ENCODE data around the gene GZMB.
A peak's percentile ranks its signal among the peaks of the same experiment; 100 is the strongest.
"Not testable (repeated sequence)": the region's sequence is repeated elsewhere in the genome, so short reads cannot be mapped to it uniquely, and the experiment has no call there.

Gene GZMB

GRCh38 chr14:24659916-24660570, 26.1 kb upstream of the GZMB start:
- no peaks in the 10 kb centered on the region for H3K27me3 Mint-ChIP-seq
- H3K4me1 Mint-ChIP-seq (ENCODE audit: low read depth), result peaks cover 71% of the 10 kb centered on the region
- peak overlapping the region; percentile 90 for H3K27ac Mint-ChIP-seq
- peak overlapping the region; percentile 47 for H3K4me3 Mint-ChIP-seq
- H3K36me3 Mint-ChIP-seq (ENCODE audit: low read depth), result no peaks in the 10 kb centered on the region
- no peaks in the 10 kb centered on the region for H3K9me3 Mint-ChIP-seq

GRCh38 chr14:24648361-24648760, 14.4 kb upstream of the GZMB start:
- H3K9me3 Mint-ChIP-seq, result peaks cover 24% of the 10 kb centered on the region
- H3K27ac Mint-ChIP-seq; H3K4me1 Mint-ChIP-seq (ENCODE audit: low read depth); H3K4me3 Mint-ChIP-seq: not testable (repeated sequence)
- H3K27me3 Mint-ChIP-seq, result peaks cover 16% of the 10 kb centered on the region
- peaks cover 14% of the 10 kb centered on the region for H3K36me3 Mint-ChIP-seq (ENCODE audit: low read depth)

GRCh38 chr14:24639905-24640304, 5.9 kb upstream of the GZMB start:
- Mint-ChIP-seq H3K9me3 (peaks cover 3% of the 10 kb centered on the region), H3K36me3 (ENCODE audit: low read depth) (peaks cover 8% of the 10 kb centered on the region), H3K4me3 (peak overlapping the region; percentile 14), H3K27ac (peak overlapping the region; percentile 84), H3K27me3 (no peaks in the 10 kb centered on the region), H3K4me1 (ENCODE audit: low read depth) (peaks cover 56% of the 10 kb centered on the region)

- H3K27ac Mint-ChIP-seq, result peak overlapping the region; percentile 84
- peaks cover 3% of the 10 kb centered on the region for H3K9me3 Mint-ChIP-seq
- peaks cover 8% of the 10 kb centered on the region for H3K36me3 Mint-ChIP-seq (ENCODE audit: low read depth)
- peaks cover 63% of the 10 kb centered on the region for H3K4me1 Mint-ChIP-seq (ENCODE audit: low read depth)
- H3K4me3 Mint-ChIP-seq, result peak overlapping the region; percentile 14
- no peaks in the 10 kb centered on the region for H3K27me3 Mint-ChIP-seq
Measured at GRCh38 chr14:24639270-24639669, 5.3 kb upstream of the GZMB start.

- H3K4me1 Mint-ChIP-seq (ENCODE audit: low read depth), result peaks cover 68% of the 10 kb centered on the region
- peaks cover 3% of the 10 kb centered on the region for H3K9me3 Mint-ChIP-seq
- H3K4me3 Mint-ChIP-seq, result peak overlapping the region; percentile 96
- no peaks in the 10 kb centered on the region for H3K27me3 Mint-ChIP-seq
- peak overlapping the region; percentile 98 for H3K27ac Mint-ChIP-seq
- peaks cover 54% of the 10 kb centered on the region for H3K36me3 Mint-ChIP-seq (ENCODE audit: low read depth)
Measured at GRCh38 chr14:24633353-24633752, 637 bp downstream of the GZMB start.

- H3K36me3 Mint-ChIP-seq (ENCODE audit: low read depth), result peaks cover 59% of the 10 kb centered on the region
- no peaks in the 10 kb centered on the region for H3K9me3 Mint-ChIP-seq
- H3K27ac Mint-ChIP-seq, result peak overlapping the region; percentile 98
- peaks cover 67% of the 10 kb centered on the region for H3K4me1 Mint-ChIP-seq (ENCODE audit: low read depth)
- H3K27me3 Mint-ChIP-seq, result no peaks in the 10 kb centered on the region
- peak overlapping the region; percentile 96 for H3K4me3 Mint-ChIP-seq
Measured at GRCh38 chr14:24632761-24633160, 1.2 kb downstream of the GZMB start.

GRCh38 chr14:24632336-24632735, 1.7 kb downstream of the GZMB start:
- peaks cover 64% of the 10 kb centered on the region for H3K36me3 Mint-ChIP-seq (ENCODE audit: low read depth)

GRCh38 chr14:24631749-24632335, 2.1 kb downstream of the GZMB start:
- H3K9me3 Mint-ChIP-seq, result no peaks in the 10 kb centered on the region
- H3K4me1 Mint-ChIP-seq (ENCODE audit: low read depth), result peaks cover 64% of the 10 kb centered on the region
- peak overlapping the region; percentile 98 for H3K27ac Mint-ChIP-seq
- H3K27me3 Mint-ChIP-seq, result no peaks in the 10 kb centered on the region
- H3K36me3 Mint-ChIP-seq (ENCODE audit: low read depth), result peaks cover 65% of the 10 kb centered on the region
- peak overlapping the region; percentile 96 for H3K4me3 Mint-ChIP-seq

More at GRCh38 chr14:24632336-24632735, 1.7 kb downstream of the GZMB start:
- H3K27me3 Mint-ChIP-seq, result no peaks in the 10 kb centered on the region
- no peaks in the 10 kb centered on the region for H3K9me3 Mint-ChIP-seq
- peak overlapping the region; percentile 96 for H3K4me3 Mint-ChIP-seq
- peaks cover 67% of the 10 kb centered on the region for H3K4me1 Mint-ChIP-seq (ENCODE audit: low read depth)
- peak overlapping the region; percentile 98 for H3K27ac Mint-ChIP-seq

GRCh38 chr14:24630872-24631477, 3.0 kb downstream of the GZMB start:
- Mint-ChIP-seq H3K4me3 (peak overlapping the region; percentile 96), H3K27me3 (no peaks in the 10 kb centered on the region), H3K4me1 (ENCODE audit: low read depth) (peaks cover 58% of the 10 kb centered on the region), H3K36me3 (ENCODE audit: low read depth) (peaks cover 61% of the 10 kb centered on the region), H3K9me3 (no peaks in the 10 kb centered on the region), H3K27ac (peak overlapping the region; percentile 84)

- peak overlapping the region; percentile 84 for H3K27ac Mint-ChIP-seq
- H3K36me3 Mint-ChIP-seq (ENCODE audit: low read depth), result peaks cover 64% of the 10 kb centered on the region
- H3K9me3 Mint-ChIP-seq, result no peaks in the 10 kb centered on the region
- H3K27me3 Mint-ChIP-seq, result no peaks in the 10 kb centered on the region
- peak overlapping the region; percentile 96 for H3K4me3 Mint-ChIP-seq
- peaks cover 55% of the 10 kb centered on the region for H3K4me1 Mint-ChIP-seq (ENCODE audit: low read depth)
Measured at GRCh38 chr14:24630087-24630871, 3.7 kb downstream of the GZMB start.

- H3K4me3 Mint-ChIP-seq, result peak overlapping the region; percentile 96
- H3K27ac Mint-ChIP-seq, result peak overlapping the region; percentile 84
- H3K9me3 Mint-ChIP-seq, result no peaks in the 10 kb centered on the region
- H3K27me3 Mint-ChIP-seq, result no peaks in the 10 kb centered on the region
- peaks cover 64% of the 10 kb centered on the region for H3K36me3 Mint-ChIP-seq (ENCODE audit: low read depth)
- H3K4me1 Mint-ChIP-seq (ENCODE audit: low read depth), result peaks cover 52% of the 10 kb centered on the region
Measured at GRCh38 chr14:24629521-24629920, 4.5 kb downstream of the GZMB start.

- Mint-ChIP-seq H3K4me3 (no peak overlapping the region), H3K27me3 (no peaks in the 10 kb centered on the region), H3K9me3 (peaks cover 12% of the 10 kb centered on the region), H3K4me1 (ENCODE audit: low read depth) (peaks cover 55% of the 10 kb centered on the region), H3K27ac (peak overlapping the region; percentile 11), H3K36me3 (ENCODE audit: low read depth) (no peaks in the 10 kb centered on the region)
Measured at GRCh38 chr14:24613747-24614146, 20.2 kb downstream of the GZMB start.

- H3K27ac Mint-ChIP-seq, result peak overlapping the region; percentile 11
- peaks cover 9% of the 10 kb centered on the region for H3K9me3 Mint-ChIP-seq
- no peaks in the 10 kb centered on the region for H3K27me3 Mint-ChIP-seq
- H3K4me1 Mint-ChIP-seq (ENCODE audit: low read depth), result peaks cover 60% of the 10 kb centered on the region
- H3K4me3 Mint-ChIP-seq, result no peak overlapping the region
- H3K36me3 Mint-ChIP-seq (ENCODE audit: low read depth), result no peaks in the 10 kb centered on the region
Measured at GRCh38 chr14:24613241-24613640, 20.7 kb downstream of the GZMB start.

- Mint-ChIP-seq H3K27ac (peak overlapping the region; percentile 60), H3K9me3 (peaks cover 9% of the 10 kb centered on the region), H3K4me1 (ENCODE audit: low read depth) (peaks cover 70% of the 10 kb centered on the region), H3K27me3 (no peaks in the 10 kb centered on the region), H3K36me3 (ENCODE audit: low read depth) (no peaks in the 10 kb centered on the region), H3K4me3 (no peak overlapping the region)
Measured at GRCh38 chr14:24612196-24612595, 21.8 kb downstream of the GZMB start.
